Stimulated activated CD4-positive, alpha-beta T cell treated with anti-CD3 and anti-CD28 coated beads, Interleukin-15, amount 100 ng/mL, for 24 hours (primary cell): ENCODE measurements around the gene ALDH2.
"Not testable (repeated sequence)": the region's sequence is repeated elsewhere in the genome, so short reads cannot be mapped to it uniquely, and the experiment has no call there.

Experiments
- DNase-seq: peaks from one replicate; pipeline ENCODE4 v3.0.0-alpha.2; 2020

ALDH2 gene

DNA sequence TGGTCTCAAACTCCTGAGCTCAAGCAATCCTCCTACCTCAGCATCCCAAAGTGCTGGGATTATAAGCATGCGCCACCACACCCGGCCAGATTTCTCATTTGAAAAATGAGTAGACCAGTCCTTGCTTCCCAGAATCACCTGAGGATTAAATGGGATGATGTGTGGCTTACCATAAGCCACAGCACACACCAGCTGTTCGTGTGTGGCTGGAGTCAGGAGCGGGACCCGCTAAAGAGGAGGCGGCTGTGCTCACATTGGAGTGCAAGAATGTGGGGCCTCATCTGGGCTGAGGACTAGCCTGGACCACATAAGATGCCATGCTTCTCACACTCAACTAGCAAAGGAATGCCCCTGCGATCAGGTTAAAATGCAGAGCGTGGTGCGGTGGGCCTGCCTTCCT, 6.7 kb upstream of the ALDH2 start:
- DNase-seq = no peak

DNA sequence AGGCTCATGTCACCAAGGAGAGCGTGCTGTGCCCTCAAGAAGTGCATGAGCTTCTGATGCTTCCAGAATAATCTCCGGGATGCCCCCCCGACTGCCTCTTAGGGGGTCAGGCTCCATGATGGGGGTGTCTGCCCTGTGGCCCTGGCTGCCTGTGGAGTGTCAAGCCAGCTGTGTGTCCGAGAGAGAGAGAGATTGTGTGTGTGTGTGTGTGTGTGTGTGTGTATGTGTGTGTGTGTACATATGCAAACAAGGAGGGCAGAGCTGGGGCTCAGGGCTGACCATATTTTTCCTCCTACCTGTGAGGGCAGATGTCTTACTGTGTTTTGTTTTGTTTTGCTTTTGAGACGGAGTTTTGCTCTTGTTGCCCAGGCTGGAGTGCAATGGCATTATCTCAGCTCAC, 5.6 kb upstream of the ALDH2 start:
- DNase-seq = no peak

DNA sequence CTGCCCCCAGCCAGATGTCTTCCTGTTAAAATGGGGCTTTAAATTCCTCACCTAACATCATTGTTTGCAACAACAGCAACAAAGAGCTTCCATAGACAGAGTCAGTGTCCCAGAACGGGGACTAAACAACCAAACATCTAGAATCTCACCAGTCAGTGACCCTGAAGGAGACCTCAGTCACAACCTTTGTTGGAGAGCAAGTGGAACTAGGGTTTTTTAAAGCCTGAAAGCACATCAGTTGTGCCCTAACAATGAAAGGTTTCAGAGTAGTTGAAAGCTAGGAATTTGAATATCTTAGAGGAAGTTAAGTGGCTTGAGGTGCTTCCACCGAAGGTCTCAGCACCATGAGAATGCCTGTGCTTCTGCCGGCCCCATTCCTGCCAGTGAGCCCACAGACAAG, 5.0 kb upstream of the ALDH2 start:
- DNase-seq = no peak

DNA sequence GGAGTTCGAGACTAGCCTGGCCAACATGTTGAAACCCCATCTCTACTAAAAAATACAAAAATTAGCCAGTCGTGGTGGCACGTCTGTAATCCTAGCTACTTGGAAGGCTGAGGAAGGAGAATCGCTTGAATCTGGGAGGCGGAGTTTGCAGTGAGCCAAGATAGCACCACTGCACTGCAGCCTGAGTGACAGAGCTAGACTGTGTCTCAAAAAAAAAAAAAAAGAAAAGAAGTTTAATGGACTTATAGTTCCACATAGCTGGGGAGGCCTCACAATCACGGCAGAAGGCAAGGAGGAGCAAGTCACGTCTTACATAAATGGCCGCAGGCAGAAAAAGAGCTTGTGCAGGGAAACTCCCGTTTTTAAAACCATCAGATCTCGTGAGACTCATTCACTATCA, 3.2 kb upstream of the ALDH2 start:
- DNase-seq = not testable (repeated sequence)

DNA sequence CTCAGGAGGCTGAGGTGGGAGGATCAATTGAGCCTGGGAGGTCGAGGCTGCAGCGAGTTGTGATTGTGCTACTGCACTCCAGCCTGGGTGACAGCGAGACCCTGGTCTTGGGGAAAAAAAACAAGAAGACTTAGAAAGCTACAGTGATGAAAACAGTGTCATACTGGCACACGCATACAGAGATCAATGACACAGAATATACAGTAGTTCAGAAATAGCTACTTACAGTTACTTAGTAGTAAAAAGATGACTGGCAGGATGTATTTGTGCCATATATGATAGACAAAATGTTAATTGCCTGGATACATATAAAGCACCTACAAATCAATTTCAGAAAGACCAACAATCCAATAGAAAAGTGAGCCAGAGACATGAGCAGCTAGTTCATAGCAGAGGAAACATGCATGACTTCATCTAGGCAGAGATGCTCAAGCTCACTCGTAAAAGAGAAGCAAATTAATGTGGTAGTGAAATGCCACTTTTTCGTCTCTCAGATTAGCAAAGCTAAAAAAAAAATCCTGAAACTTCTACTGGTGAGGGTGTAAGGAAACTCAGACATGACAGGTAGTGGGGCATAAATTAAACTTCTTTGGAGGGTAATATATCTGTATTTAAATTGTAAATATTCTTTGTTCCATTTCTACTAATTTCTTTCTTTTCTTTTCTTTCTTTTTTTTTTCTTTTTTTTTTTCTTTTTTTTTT, 2.5 kb upstream of the ALDH2 start:
- DNase-seq = no peak

DNA sequence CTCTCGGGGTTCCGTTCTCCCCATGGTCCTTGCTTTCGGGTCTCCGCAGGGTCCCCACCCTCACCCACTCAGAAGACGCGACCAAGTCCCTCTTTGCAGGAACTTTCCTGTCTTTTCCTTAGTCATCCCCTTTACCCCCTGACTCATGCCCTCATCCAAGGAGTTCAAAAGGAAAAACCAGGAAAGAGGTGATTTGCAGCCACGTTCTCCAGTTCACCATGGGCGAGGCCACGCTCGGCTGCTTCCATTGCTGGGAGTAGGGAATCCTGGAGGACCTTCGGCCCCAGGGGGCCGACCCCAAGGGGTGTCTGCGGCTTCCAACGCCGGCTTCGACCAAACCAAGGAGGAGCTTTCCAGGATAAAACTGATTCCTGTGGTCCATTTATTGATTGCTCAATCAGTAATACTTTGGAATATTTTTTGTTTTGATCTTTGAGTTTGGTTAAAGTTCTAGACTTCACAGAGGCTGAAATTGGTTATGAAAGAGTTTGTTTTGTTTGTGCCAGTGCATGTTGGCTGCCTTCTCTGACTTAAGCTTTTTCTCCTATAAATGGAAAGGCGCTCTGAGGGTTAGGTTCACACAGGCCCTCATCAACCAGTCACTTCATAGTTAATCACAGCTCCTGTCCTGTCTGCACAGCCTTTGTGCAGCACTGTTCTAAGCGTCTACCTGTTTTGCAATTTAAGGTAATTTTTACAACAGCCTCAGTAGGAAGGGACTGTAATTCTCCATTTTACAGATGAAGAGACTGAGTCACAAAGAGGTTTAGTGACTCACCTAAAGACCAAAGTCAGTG, 827 bp downstream of the ALDH2 start:
- no peak for DNase-seq

DNA sequence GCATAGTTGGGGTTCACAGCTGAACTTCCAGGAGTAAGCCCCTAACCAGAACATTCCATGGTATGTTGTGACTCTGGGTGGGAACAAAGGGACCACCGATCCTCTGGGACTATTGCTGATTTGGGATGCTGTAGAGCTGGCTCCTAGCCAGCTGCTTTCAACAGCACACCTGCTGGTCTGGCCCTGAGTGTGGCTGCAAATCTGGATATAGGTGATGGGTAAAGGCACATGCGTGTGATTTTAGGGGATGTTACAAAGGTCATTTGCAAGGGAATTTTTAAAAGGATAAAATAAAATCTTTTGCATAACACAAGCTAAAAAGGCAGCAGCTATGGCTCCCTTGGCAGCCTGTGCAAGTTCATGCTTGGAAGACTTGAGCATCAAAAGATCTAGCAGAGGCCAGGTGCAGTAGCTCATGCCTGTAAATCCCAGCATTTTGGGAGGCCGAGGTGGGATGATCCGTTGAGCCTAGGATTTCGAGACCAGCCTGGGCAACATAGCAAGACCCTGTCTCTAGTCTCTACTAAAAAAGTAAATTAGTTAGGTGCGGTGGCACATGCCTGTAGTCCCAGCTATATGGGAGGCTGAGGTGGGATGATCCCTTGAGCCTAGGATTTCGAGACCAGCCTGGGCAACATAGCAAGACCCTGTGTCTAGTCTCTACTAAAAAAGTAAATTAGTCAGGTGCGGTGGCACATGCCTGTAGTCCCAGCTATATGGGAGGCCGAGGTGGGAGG, 1.6 kb downstream of the ALDH2 start:
- no peak for DNase-seq

DNA sequence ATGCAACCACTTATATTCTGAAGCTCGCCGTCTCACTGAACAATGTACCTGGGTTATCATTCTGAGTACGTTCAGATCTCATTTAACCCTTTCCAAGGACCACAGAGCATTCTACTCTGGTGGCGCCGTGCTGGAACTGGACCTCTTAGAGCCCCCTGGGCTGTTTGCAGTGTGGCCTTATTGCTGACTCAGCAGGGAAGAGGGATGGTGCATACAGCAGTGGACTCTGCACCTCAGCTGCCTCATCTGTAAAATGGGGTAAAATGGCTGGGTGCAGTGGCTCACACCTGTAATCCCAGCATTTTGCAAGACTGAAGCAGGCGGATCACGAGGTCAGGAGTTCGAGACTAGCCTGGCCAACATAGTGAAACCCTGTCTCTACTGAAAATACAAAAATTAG, 2.9 kb downstream of the ALDH2 start:
- no peak for DNase-seq

DNA sequence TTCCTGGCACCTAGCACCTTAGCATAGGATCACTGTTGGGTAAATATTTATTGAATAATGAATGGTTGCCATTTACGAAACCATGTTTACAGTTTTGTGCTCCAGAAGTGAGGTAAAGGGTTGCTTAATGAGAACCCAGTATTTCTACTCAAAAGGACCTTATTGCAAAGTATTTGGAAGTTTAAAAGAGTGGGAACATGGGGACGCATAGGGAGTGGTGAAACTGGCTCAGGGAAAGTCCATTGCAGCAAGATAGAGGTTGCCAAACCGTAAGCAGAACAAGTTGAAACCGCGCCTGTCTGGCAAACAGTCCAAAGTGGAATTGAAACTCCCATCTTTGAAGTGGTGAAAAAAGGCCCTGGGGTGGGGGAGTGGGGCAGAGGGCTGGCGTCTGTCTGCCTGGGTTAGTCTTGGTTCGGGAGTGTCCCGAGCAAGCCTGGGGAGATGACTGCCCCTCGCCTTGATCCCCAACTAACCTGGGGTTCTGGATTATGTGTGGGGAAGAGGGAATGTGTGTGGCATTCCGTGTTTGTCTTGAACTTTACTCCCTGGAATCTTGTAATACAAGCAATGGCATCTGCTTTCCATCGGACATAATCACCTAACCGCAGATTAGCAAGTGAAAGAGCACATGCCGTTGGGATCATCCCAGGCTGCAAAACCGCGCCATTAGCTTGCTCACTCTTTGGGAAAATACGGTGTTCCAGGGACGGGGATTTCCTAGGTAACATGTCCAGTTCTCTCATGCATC, 7.2 kb downstream of the ALDH2 start:
- DNase-seq = no peak

DNA sequence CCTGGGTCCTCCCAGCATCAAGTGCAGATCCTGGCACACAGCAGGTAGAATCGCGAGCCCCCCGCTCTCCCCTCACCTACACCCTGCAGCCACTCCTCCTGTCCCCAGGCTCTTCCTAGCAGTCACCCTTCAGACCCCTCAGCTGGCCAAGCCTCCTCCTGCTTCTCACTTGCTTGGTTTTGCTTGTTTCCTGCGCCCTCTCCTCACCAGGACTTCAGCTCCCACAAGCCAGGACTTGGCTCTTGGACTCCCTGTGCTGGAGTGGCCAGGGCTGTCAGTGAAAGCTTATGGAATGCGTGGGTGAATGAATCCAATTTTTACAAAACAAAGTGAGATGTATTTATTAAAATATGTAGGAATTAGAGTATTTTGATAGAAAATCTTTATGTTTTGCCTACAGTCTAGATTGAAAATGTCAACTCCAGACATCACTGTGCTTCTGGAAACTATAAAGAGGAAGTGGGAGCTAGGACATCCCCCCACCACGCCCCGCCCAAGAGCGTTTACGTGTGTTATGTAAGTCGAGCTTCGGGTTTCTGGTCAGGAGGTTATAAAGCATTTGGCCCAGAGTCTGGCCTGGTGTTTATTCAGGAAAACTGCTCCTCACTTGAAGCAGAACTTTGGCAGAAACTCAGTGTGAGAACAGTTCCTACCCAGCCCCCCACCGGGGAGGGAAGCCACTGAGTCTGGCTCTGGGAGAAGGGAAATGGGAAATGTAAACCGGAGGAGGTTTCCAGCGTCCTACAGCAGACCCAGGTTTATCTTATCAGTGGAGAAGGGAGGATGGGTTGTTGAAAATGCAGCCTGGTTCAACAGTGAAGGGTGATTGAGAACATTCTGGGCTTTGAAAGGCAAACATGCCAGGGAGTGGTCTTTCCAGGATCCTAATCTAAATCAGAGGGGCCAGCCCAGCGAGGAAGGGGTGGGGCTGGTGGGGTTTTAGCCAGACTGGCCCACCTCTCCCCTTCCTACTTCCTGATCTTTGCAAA, 8.8 kb downstream of the ALDH2 start:
- no peak for DNase-seq

DNA sequence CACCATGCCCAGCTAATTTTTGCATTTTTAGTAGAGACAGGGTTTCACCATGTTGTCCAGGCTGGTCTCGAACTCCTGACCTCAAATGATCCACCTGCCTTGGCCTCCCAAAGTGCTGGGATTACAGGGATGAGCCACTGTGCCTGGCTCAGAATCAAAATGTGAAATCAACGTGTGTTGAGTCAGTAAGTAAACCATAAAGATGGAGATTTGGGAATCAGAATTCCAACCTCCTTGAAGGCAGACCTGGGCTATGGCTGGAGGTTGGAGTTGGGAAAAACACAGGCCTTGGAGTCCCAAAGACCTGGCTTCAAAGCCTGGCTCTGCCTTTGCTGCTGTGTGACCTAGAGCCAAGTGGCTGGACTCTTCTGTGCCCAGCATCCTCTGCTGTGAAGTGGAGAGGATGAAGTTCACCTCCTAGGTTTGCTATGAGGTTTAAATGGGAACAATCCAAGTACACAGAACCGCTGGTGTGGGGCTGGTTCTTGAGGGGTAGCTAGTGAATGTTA, 10.2 kb downstream of the ALDH2 start:
- DNase-seq = no peak

DNA sequence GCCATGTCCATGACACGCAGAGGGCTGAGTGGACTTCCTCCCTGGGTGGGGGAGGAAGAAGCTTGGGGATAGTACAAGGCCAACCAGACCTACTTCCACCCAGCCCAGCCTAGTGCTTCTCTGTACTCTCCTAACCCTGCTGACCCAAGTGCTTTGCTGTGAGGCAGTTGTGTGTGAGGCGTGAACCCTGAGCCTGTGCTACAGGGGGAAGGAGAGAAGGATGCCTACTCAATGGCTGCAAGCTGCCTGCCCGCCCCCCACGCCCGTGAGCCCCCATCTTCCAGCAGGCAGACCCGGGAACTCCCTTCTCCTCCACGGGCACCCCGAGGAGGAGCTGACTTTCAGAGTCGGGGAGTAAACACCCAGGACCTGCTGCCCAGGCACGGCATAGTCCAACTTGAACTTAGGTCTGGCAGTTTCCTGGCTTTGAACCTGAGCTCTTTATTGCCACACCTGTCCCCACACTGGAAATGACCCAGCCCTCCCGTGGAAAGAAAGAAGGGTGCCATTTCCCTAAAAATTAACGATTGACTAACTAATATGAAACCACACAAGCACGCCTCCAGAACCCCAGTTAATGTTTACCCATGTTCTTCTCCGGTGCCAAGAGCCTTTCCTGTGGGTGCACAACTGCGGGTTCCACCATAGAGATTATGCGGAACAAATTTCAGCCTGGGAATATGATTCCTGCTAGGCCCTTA, 10.8 kb downstream of the ALDH2 start:
- no peak for DNase-seq

DNA sequence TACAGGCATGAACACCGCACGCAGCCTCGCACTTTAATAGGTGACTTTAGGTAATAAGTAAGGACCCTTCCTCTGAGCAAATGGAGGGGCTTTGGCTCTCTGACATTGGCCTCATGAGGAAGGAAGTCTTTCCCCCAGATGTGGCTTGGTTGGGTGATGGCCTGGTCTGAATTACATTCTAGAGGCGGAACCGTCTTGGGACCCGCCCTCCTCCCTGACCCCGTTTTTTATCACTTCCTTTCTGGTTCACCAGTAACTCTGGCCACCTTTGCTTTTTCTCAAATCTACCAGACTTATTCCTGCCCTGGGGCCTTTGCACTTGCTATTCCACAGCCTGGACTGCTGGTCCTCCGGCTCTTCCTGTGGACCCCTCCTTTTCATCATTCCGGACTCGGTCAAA, 13.4 kb downstream of the ALDH2 start:
- DNase-seq = no peak

DNA sequence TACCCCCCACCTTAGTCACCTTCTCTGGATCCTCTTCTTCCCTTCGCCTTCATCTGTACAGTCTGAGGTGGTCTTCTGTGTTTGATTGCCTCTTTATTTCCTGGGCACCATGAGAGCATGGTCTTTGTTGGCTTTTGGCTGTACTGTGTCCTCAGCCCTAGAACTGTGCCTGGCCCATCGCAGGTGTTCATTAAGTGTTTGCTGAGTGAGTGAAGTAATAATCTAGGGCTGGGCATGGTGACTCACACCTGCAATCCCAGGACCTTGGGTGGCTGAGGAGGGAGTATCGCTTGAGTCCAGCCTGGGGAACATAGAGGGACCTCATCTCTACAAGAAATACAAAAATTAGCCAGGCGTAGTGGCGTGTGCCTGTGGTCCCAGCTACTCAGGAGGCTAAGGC, 13.9 kb downstream of the ALDH2 start:
- no peak for DNase-seq

DNA sequence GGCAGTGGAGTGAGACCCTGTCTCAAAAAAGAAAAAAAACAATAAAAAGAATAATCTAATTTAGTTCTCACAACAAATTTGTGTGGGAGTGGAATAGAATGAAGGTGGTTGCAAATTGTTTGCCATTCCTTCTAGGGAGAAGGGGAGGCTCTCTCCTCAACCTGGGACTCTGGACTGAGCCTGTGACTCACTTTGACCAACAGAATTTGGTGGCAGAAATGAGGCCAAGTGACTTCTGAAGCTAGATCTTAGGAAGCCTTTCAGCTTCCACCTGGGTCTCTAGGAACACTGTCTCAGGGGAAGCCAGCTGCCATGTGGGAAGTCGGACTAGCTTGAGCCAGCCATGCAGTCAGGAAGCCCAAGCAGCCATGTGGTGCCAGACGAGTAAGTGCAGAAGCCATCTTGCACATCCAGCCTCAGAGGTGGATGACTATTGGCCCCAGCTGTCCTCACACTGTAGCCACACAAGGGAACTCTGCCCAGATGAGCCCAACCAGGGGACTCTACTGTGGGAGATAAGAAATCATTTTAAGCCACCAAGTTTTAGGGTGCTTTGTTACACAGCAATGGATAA, 14.4 kb downstream of the ALDH2 start:
- no peak for DNase-seq

DNA sequence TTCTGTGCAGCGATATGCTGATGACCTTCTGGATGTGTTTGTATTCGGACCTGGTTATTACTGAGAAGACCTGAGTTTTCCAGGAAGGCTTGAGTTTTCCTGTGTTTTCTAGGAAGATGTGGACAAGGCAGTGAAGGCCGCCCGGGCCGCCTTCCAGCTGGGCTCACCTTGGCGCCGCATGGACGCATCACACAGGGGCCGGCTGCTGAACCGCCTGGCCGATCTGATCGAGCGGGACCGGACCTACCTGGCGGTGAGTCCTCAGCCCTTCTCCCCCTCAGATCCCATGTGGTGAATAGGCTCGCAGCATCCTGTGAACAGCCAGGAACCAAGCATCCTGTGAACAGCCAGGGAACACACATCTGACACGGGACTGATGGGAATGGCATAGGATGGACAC, 16.3 kb downstream of the ALDH2 start:
- no peak for DNase-seq

DNA sequence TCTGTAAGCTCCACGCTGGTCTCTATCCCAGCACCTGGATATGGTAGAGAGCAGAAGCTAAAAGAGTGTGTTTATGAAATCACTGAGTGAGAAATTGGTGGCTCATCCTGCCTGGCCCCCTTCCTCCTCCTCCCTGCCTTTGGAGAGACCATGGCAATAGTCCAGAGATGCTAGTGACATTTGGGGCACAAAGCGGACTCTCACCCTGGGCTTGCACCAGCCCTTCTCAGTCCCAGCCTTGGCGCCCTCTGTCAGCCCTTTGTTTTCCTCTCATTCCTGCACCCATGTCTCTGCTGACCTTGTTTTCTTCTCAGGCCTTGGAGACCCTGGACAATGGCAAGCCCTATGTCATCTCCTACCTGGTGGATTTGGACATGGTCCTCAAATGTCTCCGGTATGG, 18.2 kb downstream of the ALDH2 start:
- DNase-seq = no peak

DNA sequence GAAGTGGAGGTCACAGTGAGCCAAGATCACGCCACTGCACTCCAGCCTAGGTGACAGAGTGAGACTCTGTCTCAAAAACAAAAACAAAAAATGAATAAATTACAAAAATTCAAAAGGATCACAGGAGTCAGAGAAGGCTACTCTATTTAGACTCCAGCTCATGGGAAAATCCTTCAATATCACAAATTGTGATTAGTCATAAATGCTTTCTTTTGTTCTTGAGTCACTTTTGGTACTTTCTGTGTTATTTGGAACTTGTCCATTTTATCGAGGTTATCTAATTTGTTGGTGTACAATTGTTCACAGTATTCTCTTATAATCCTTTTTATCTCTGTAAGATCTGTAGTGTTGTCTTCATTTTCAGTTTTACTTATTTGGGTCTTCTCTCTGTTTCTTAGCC, 18.9 kb downstream of the ALDH2 start:
- DNase-seq = no peak

DNA sequence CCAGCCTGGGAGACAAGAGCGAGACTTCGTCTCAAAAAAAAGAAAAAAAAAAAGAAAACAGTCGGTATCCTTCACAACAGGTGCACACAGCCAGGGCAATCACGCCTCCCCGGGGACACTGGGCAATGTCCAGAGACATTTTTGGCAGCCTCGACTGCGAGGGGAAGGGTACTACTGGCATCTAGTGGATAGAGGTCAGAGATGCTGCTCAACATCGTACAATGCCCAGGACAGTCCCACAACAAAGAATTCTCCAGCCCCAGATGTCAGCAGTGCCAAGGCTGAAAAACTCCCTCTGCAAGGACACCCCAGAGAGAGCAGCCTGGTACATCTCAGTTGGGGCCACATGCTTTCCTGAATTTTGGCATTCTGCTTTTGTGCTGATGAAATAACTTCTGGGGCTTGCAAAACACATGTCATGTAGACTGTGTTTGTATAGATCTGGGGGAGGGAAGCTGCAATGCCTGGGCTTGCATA, 21.5 kb downstream of the ALDH2 start:
- DNase-seq = no peak

DNA sequence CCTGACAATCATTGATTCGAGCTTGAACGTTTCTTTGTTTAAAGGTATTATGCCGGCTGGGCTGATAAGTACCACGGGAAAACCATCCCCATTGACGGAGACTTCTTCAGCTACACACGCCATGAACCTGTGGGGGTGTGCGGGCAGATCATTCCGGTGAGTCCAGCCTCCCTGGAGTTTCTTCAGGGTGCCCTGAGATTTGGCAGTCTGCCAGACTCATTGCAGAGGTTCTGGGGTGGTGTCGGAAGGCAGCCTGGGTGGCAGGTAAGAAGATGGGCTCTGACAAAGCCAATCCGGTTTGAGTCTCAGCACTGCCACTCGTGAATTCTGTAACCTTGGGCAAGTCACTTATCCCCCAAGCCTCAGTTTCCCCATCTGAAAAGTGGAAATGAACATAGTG, 23.0 kb downstream of the ALDH2 start:
- DNase-seq = no peak

DNA sequence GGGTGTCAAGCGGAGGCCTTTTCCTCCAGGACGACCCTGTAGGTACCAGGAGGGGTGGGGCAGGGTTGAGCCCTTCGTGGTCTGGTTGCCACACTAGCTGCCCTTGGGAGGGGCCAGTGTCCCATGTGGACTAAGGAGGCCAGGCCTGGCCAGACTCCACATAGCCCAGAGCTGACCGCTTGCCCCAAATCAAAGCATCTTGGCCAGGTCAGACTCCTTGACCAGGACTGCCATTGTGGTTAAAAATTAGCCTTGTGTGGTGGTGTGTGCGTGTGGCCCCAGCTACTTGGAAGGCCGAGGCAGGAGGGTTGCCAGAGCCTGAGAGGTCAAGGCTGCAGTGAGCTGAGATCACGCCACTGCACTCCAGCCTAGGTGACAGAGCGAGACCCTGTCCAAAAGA, 24.8 kb downstream of the ALDH2 start:
- no peak for DNase-seq
